Activated naive CD4-positive, alpha-beta T cell treated with anti-CD3 and anti-CD28 coated beads, Interleukin-2, amount 10 ng/mL, durations not matched to agents 7 days and 5 days (primary cell): Measurements from ENCODE around the gene HTT.

Experiments
- CTCF ChIA-PET: fragments of 350-600 bp; sonication (Branson Sonifier 250); formaldehyde crosslinking; loops from one replicate; lab custom pipeline; 2021; ENCODE audit warnings: antibody characterized with exemption; lab: Charles Lee
- DNase-seq: peaks from one replicate; pipeline ENCODE4 v3.0.0-alpha.2; 2020
- H3K27ac Mint-ChIP-seq: one replicate; pipeline ENCODE4 v1.8.0; 2021; ENCODE audit warnings: mild to moderate bottlenecking, moderate library complexity, mixed read lengths
- H3K27me3 Mint-ChIP-seq: one replicate; pipeline ENCODE4 v1.8.0; 2021; ENCODE audit warnings: mild to moderate bottlenecking, mixed read lengths
- H3K36me3 Mint-ChIP-seq: one replicate; pipeline ENCODE4 v1.8.0; 2021; ENCODE audit warnings: mixed read lengths
- H3K4me1 Mint-ChIP-seq: one replicate; pipeline ENCODE4 v1.8.0; 2021; ENCODE audit warnings: mixed read lengths
- H3K4me3 Mint-ChIP-seq: one replicate; pipeline ENCODE4 v1.8.0; 2021; ENCODE audit warnings: mild to moderate bottlenecking, moderate library complexity, mixed read lengths
- H3K9me3 Mint-ChIP-seq: one replicate; pipeline ENCODE4 v1.8.0; 2021; ENCODE audit warnings: mixed read lengths

HTT gene

GRCh38 chr4:3249711-3250437, 175.4 kb downstream of the HTT start:
- CTCF ChIA-PET, result no interaction called here
- H3K27ac Mint-ChIP-seq, result no peak overlapping the region

GRCh38 chr4:3250438-3250955, 176.0 kb downstream of the HTT start:
- DNase-seq, result no peak
- Mint-ChIP-seq H3K27me3 (no peaks in the 10 kb centered on the region), H3K27ac (no peak overlapping the region), H3K4me1 (no peaks in the 10 kb centered on the region), H3K4me3 (no peak overlapping the region), H3K36me3 (no peaks in the 10 kb centered on the region), H3K9me3 (no peaks in the 10 kb centered on the region)
- CTCF ChIA-PET, result no interaction called here

More at GRCh38 chr4:3249711-3250437, 175.4 kb downstream of the HTT start:
- no peaks in the 10 kb centered on the region for H3K36me3 Mint-ChIP-seq
- H3K27me3 Mint-ChIP-seq, result no peaks in the 10 kb centered on the region
- no peaks in the 10 kb centered on the region for H3K9me3 Mint-ChIP-seq
- no peaks in the 10 kb centered on the region for H3K4me1 Mint-ChIP-seq
- H3K4me3 Mint-ChIP-seq, result no peak overlapping the region
- no peak for DNase-seq

GRCh38 chr4:3250956-3251690, 176.6 kb downstream of the HTT start:
- Mint-ChIP-seq H3K27me3 (no peaks in the 10 kb centered on the region), H3K27ac (no peak overlapping the region), H3K36me3 (no peaks in the 10 kb centered on the region), H3K4me3 (no peak overlapping the region), H3K9me3 (no peaks in the 10 kb centered on the region), H3K4me1 (no peaks in the 10 kb centered on the region)
- DNase-seq, result peak; percentile 11
- CTCF ChIA-PET, result no interaction called here

GRCh38 chr4:3251691-3252479, 177.4 kb downstream of the HTT start:
- H3K27me3 Mint-ChIP-seq, result no peaks in the 10 kb centered on the region
- peak overlapping the region; percentile 5 for H3K27ac Mint-ChIP-seq
- DNase-seq, result peak; percentile 18
- no peak overlapping the region for H3K4me3 Mint-ChIP-seq
- CTCF ChIA-PET, result no interaction called here
- no peaks in the 10 kb centered on the region for H3K4me1 Mint-ChIP-seq
- H3K9me3 Mint-ChIP-seq, result no peaks in the 10 kb centered on the region
- no peaks in the 10 kb centered on the region for H3K36me3 Mint-ChIP-seq

GRCh38 chr4:3252480-3252828, 178.0 kb downstream of the HTT start:
- Mint-ChIP-seq H3K36me3 (no peaks in the 10 kb centered on the region), H3K4me1 (no peaks in the 10 kb centered on the region), H3K9me3 (no peaks in the 10 kb centered on the region)

GRCh38 chr4:3252831-3253641, 178.6 kb downstream of the HTT start:
- no peaks in the 10 kb centered on the region for H3K36me3 Mint-ChIP-seq

More at GRCh38 chr4:3252480-3252828, 178.0 kb downstream of the HTT start:
- H3K27ac Mint-ChIP-seq, result no peak overlapping the region
- H3K4me3 Mint-ChIP-seq, result no peak overlapping the region
- no peak for DNase-seq
- no peaks in the 10 kb centered on the region for H3K27me3 Mint-ChIP-seq
- CTCF ChIA-PET, result interaction anchor here (0.6 kb wide), 1 partner anchor 35 kb away, joined by 3 read pairs; no protein-coding TSS in a partner anchor

GRCh38 chr4:3253808-3254207, 179.3 kb downstream of the HTT start:
- Mint-ChIP-seq H3K27me3 (no peaks in the 10 kb centered on the region), H3K4me1 (no peaks in the 10 kb centered on the region), H3K27ac (no peak overlapping the region), H3K4me3 (no peak overlapping the region), H3K36me3 (no peaks in the 10 kb centered on the region), H3K9me3 (no peaks in the 10 kb centered on the region)
- CTCF ChIA-PET, result no interaction called here
- peak; percentile 8 for DNase-seq

More at GRCh38 chr4:3252831-3253641, 178.6 kb downstream of the HTT start:
- CTCF ChIA-PET, result interaction anchor here (0.6 kb wide), 1 partner anchor 34 kb away, joined by 3 read pairs; no protein-coding TSS in a partner anchor
- H3K27me3 Mint-ChIP-seq, result no peaks in the 10 kb centered on the region
- no peak overlapping the region for H3K4me3 Mint-ChIP-seq
- H3K4me1 Mint-ChIP-seq, result no peaks in the 10 kb centered on the region
- peak; percentile 5 for DNase-seq
- no peaks in the 10 kb centered on the region for H3K9me3 Mint-ChIP-seq
- no peak overlapping the region for H3K27ac Mint-ChIP-seq

- Mint-ChIP-seq H3K4me3 (no peak overlapping the region), H3K4me1 (no peaks in the 10 kb centered on the region), H3K36me3 (no peaks in the 10 kb centered on the region), H3K27me3 (no peaks in the 10 kb centered on the region), H3K9me3 (no peaks in the 10 kb centered on the region), H3K27ac (no peak overlapping the region)
- CTCF ChIA-PET, result no interaction called here
- DNase-seq, result peak; percentile 5
These were observed 180.0 kb downstream of the HTT start for GRCh38 chr4:3254302-3255131.

GRCh38 chr4:3255611-3256186, 181.2 kb downstream of the HTT start:
- no peaks in the 10 kb centered on the region for H3K36me3 Mint-ChIP-seq
- no peak overlapping the region for H3K27ac Mint-ChIP-seq
- CTCF ChIA-PET, result no interaction called here
- peak; percentile 10 for DNase-seq
- H3K27me3 Mint-ChIP-seq, result no peaks in the 10 kb centered on the region
- H3K4me1 Mint-ChIP-seq, result no peaks in the 10 kb centered on the region
- no peak overlapping the region for H3K4me3 Mint-ChIP-seq
- no peaks in the 10 kb centered on the region for H3K9me3 Mint-ChIP-seq

GRCh38 chr4:3256230-3257102, 182.0 kb downstream of the HTT start:
- Mint-ChIP-seq H3K36me3 (no peaks in the 10 kb centered on the region), H3K4me3 (no peak overlapping the region), H3K4me1 (no peaks in the 10 kb centered on the region), H3K9me3 (no peaks in the 10 kb centered on the region), H3K27ac (peak overlapping the region; percentile 46), H3K27me3 (no peaks in the 10 kb centered on the region)
- CTCF ChIA-PET, result no interaction called here
- peak; percentile 8 for DNase-seq

GRCh38 chr4:3257103-3257555, 182.6 kb downstream of the HTT start:
- H3K27ac Mint-ChIP-seq, result no peak overlapping the region
- no peaks in the 10 kb centered on the region for H3K36me3 Mint-ChIP-seq
- no peak overlapping the region for H3K4me3 Mint-ChIP-seq
- CTCF ChIA-PET, result no interaction called here
- H3K9me3 Mint-ChIP-seq, result no peaks in the 10 kb centered on the region
- H3K4me1 Mint-ChIP-seq, result no peaks in the 10 kb centered on the region
- peak; percentile 13 for DNase-seq
- no peaks in the 10 kb centered on the region for H3K27me3 Mint-ChIP-seq
